DMS53 (cell line): ENCODE data around the gene PILRB.

Experiments
- DNase-seq: peaks from one replicate; lab custom pipeline; 2025; lab: John Stamatoyannopoulos, UW

The PILRB gene

DNA sequence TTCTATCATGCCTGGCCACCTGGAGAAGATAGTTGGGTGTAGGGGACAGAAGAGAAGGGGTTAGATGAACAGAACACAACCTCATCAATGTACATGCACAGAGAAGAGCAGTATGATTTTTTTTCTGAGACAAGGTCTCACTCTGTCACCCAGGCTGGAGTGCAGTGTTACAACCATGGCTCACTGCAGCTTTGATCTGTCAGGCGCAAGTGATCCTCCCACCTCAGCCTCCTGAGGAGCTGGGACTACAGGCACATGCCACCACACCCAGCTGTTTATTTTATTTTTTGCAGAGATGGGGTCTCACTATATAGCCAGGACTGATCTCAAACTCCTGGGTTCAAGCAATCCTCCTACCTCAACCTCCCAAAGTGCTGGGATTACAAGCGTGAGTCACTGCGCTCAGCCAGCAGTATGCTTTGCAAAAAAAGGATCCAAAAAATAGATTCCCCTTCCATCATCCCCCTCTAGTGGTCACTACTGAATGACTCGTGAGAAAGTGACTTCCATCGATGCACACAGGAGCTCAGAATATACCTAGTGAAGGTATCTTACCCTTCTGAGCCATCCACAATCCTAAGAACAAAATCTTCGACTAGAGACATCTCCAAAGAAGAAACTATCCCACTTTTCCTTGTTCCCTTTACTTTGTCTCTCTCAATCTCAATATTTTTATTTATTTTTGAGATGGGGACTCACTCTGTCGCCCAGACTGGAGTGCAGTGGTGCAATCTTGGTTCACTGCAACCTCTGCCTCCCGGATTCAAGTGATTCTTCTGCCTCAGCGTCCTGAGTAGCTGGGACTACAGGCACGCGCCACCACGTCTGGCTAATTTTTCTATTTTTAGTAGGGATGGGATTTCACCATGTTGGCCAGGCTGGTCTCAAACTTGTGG lies 49.6 kb downstream of the PILRB start:
- peak; percentile 89 for DNase-seq

DNA sequence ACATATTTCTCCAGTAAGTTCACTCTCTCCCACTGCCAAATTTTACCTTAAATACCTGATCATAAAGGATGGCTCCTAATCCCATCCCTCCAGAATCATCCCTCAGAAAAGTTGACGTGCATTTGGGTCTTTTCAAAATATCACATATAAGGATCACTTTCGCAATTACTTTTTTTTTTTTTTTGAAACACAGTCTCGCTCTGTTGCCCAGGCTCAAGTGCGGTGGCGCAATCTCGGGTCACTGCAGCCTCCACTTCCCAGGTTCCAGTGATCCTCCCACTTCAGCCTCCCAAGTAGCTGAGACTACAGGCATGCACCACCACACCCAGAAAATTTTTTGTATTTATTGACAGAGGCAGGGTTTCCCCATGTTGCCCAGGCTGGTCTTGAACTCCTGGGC lies 53.2 kb downstream of the PILRB start:
- DNase-seq, result no peak

DNA sequence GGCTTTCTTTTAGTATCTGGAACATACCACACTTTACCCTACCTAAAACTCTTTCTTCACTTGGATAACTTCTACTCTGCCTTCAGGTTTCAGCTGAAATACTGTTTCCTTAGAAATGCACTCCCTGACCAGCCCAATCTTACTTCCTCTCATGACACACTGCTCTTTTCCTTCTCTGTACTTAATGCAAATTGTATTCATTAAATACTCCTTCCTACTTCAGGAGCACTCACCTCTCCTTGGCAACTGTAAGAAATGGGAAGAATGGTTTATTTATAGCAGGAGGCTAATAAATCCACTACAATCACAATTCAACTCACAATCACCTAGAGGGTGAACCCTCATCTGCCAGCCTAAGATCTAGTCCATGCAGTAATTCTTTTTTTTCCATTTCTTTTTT lies 55.4 kb downstream of the PILRB start:
- no peak for DNase-seq

DNA sequence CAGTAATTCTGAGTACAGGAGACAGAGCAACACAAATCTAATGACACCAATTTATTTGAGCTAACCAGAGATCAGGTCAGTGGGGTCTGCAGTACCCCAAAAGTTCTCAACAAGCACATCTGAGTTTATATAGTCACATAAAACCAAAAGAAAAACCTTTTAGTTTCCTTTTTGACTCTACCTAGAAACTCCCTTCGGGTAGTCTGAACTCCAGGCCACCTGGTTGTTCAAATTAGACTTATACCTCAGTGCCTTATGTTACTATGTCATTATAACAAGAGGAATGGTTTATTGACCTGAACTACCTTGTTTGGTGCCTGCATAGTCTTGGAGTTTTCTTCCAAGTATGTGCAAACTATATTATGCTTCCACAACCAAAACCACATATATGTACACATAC lies 56.0 kb downstream of the PILRB start:
- no peak for DNase-seq

DNA sequence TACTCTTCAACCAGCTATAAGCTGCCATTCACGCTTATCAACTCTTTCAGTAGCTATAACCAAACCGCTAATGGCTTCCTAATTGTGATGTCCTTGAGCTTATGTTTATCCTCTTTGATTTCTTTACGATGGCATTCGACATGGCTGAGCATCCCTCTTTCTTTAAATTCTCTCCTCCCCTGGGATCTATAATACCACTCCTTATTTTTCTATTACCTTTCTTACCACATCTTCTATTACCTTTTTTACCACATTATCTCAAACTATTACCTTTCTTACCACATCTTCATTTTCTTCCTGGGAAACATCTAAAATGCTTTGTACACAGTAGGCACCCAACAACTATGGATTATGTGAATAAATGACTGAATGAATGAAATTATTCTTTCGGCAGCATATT lies 57.5 kb downstream of the PILRB start:
- DNase-seq, result no peak
